Measurements from ENCODE around the gene CLTB.

DNA sequence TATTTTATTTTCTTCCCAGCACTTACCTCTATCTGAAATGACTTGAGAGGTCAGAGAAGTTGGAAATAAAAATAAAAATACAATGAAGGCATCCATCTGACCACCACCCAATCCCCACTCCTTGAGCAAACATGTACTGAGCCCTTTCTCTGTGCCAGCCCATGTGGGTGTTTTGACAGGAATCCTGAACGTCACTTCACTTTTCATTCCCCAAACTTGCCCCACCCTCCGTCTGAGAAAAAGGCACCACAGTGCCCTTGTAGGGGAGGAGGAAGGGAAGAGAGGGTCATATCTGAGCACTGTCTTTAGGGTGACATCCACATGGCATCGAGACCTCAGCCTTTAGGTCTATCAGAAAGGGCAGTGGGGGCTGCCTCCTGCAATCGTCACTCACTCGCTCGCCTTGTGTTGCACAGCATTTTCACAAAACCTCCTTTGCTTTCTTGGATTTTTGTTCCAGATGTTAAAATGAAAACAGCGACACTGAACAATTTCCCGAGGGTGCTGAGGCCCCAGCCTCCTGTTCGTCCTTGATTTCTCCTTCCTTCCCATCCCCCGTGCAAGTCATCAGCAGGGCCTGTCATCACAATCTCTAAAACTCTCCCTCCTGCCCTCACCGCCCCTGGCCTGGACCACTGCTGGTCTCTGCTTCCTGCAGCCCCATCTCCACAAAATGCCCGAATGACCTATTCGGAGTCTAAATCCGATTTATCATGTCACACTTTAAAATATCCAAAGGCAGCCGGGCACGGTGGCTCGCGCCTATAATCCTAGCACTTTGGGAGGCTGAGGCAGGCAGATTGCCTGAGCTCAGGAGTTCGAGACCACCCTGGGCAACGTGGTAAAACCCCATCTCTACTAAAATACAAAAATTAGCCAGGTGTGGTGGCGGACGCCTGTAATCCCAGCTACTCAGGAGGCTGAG is 14.8 kb downstream of the CLTB start:
- TF ChIP-seq, protein P1, sequence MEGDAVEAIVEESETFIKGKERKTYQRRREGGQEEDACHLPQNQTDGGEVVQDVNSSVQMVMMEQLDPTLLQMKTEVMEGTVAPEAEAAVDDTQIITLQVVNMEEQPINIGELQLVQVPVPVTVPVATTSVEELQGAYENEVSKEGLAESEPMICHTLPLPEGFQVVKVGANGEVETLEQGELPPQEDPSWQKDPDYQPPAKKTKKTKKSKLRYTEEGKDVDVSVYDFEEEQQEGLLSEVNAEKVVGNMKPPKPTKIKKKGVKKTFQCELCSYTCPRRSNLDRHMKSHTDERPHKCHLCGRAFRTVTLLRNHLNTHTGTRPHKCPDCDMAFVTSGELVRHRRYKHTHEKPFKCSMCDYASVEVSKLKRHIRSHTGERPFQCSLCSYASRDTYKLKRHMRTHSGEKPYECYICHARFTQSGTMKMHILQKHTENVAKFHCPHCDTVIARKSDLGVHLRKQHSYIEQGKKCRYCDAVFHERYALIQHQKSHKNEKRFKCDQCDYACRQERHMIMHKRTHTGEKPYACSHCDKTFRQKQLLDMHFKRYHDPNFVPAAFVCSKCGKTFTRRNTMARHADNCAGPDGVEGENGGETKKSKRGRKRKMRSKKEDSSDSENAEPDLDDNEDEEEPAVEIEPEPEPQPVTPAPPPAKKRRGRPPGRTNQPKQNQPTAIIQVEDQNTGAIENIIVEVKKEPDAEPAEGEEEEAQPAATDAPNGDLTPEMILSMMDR (IDR thresholded peaks at IDR 0.05) = no peak
- no peak for TF ChIP-seq POLR2A (IDR thresholded peaks at IDR 0.05)

Data from esophagus squamous epithelium (tissue), 4 donors.